Astrocyte (in vitro differentiated cells and primary cell): Measurements from ENCODE around the gene RAB40C. TPM values are rescaled to one million over a fixed set of nuclear protein-coding genes. Genes with fewer than 3 reads are reported as not detected.
A peak's percentile ranks its signal among the peaks of the same experiment; 100 is the strongest.

Source experiments
- DNase-seq: peaks from one replicate; pipeline ENCODE4 v3.0.0-alpha.2; 2010; ENCODE audit warnings: low read depth
- FAIRE-seq: peaks from 2 replicates; lab custom pipeline; 2011; peaks lifted over from hg19 to GRCh38; lab: Jason Lieb, UNC
- H2AFZ ChIP-seq: 2 replicates; pipeline ENCODE4 v1.6.0; 2012; ENCODE audit warnings: low read depth, low read length, inconsistent platforms
- H3K27ac ChIP-seq: 2 replicates; pipeline ENCODE4 v1.5.1; 2011; ENCODE audit warnings: low read depth, low read length, inconsistent platforms
- H3K27me3 ChIP-seq: 2 replicates; pipeline ENCODE4 v1.6.0; 2011; ENCODE audit warnings: low read length, inconsistent platforms; ENCODE audit not compliant: insufficient read depth
- H3K36me3 ChIP-seq: 2 replicates; pipeline ENCODE4 v1.5.1; 2011; ENCODE audit warnings: low read length, inconsistent platforms; ENCODE audit not compliant: insufficient read depth
- H3K4me1 ChIP-seq: 2 replicates; pipeline ENCODE4 v1.5.1; 2011; ENCODE audit warnings: low read length, inconsistent platforms; ENCODE audit not compliant: insufficient read depth
- H3K4me2 ChIP-seq: 2 replicates; pipeline ENCODE4 v1.6.0; 2012; ENCODE audit warnings: low read length, inconsistent platforms
- H3K4me3 ChIP-seq: 2 replicates; pipeline ENCODE4 v1.5.1; 2011; ENCODE audit warnings: low read depth, mild to moderate bottlenecking, low read length, inconsistent platforms; ENCODE audit not compliant: insufficient read depth
- H3K79me2 ChIP-seq: 2 replicates; pipeline ENCODE4 v1.6.0; 2012; ENCODE audit warnings: mild to moderate bottlenecking, low read length, inconsistent platforms; ENCODE audit not compliant: insufficient read depth
- H3K9ac ChIP-seq: 2 replicates; pipeline ENCODE4 v1.6.0; 2012; ENCODE audit warnings: mild to moderate bottlenecking, low read length, inconsistent platforms
- H3K9me3 ChIP-seq: 2 replicates; pipeline ENCODE4 v1.5.1; 2012; ENCODE audit warnings: low read depth, mild to moderate bottlenecking, low read length, inconsistent platforms; ENCODE audit not compliant: insufficient read depth
- H4K20me1 ChIP-seq: 2 replicates; pipeline ENCODE4 v1.6.0; 2012; ENCODE audit warnings: low read length, inconsistent platforms; ENCODE audit not compliant: insufficient read depth
- H3K27ac Mint-ChIP-seq: one replicate; pipeline ENCODE4 v1.8.0; 2021; ENCODE audit warnings: mild to moderate bottlenecking, mixed read lengths; ENCODE audit not compliant: unreplicated experiment
- H3K27me3 Mint-ChIP-seq: one replicate; pipeline ENCODE4 v1.8.0; 2021; ENCODE audit warnings: low read depth, mixed read lengths; ENCODE audit not compliant: unreplicated experiment
- H3K36me3 Mint-ChIP-seq: one replicate; pipeline ENCODE4 v1.8.0; 2021; ENCODE audit warnings: low read depth, mixed read lengths; ENCODE audit not compliant: unreplicated experiment
- H3K4me1 Mint-ChIP-seq: one replicate; pipeline ENCODE4 v1.8.0; 2021; ENCODE audit warnings: low read depth, mixed read lengths; ENCODE audit not compliant: unreplicated experiment
- H3K4me3 Mint-ChIP-seq: one replicate; pipeline ENCODE4 v1.8.0; 2021; ENCODE audit warnings: mild to moderate bottlenecking, moderate library complexity, mixed read lengths; ENCODE audit not compliant: unreplicated experiment
- H3K9me3 Mint-ChIP-seq: one replicate; pipeline ENCODE4 v1.8.0; 2021; ENCODE audit warnings: mild to moderate bottlenecking, mixed read lengths; ENCODE audit not compliant: unreplicated experiment
- EZH2 ChIP-seq: IDR thresholded peaks from 2 replicates; pipeline ENCODE4 v1.6.1; 2012; ENCODE audit warnings: mild to moderate bottlenecking, low read length, inconsistent platforms; ENCODE audit not compliant: insufficient read depth
- total RNA-seq: library from RNA; stranded (reverse); gene quantifications from 2 replicates; pipeline ENCODE4 v1.2.1, GENCODE V29; 2021
- TF ChIP-seq, protein P1 (sequence below): IDR thresholded peaks from 2 replicates; pipeline ENCODE4 v1.5.1; 2011; ENCODE audit warnings: low read depth, mild to moderate bottlenecking, inconsistent platforms, low read length, moderate library complexity; ENCODE audit not compliant: insufficient read depth

The RAB40C gene
- total RNA-seq, 1 donor from 2014 or later = 13.0 TPM

DNA sequence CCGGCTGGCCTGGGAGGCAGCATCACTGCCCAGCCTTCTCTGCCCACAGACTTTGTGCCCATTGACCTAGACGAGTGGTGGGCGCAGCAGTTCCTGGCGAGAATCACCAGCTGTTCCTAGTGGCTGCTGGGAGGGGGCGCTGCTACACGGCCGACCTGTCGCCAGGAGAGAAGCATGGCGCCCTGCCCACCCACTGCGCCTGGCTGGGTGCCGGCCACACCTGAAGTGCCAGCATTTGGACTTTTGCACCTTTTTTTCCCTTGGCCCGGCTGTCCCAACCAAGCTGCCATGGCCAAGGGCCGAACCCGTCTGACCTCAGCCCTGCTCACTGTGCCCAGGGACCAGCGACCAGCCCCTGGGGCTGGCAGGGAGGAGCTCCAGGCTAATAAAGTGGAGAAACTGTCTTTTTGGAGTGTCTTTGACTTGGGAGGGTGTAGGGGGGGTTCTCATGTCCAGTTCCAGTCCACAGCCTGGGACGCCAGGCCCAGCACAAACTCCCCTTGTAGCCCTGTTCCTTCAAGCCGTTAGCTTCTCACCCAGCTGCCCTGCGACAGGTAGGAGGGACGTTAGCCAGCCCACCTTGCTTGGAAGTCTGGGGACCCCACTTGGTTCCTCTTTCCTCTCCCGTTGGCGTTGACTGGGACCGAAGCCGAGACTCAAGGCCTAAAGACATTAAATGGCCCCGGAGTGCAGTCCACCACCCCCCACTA is 58.4 kb downstream of the RAB40C start:
- no peak for DNase-seq
- Histone ChIP-seq H3K9me3 (no peaks in the 10 kb centered on the region), H2AFZ (peak overlapping the region; percentile 80), H3K4me1 (peaks cover 15% of the 10 kb centered on the region), H3K27me3 (no peaks in the 10 kb centered on the region), H3K27ac (peak overlapping the region; percentile 81), H3K36me3 (no peaks in the 10 kb centered on the region), H3K4me2 (peak overlapping the region; percentile 91), H4K20me1 (no peaks in the 10 kb centered on the region), H3K4me3 (peak overlapping the region; percentile 62), H3K79me2 (peaks cover 16% of the 10 kb centered on the region), H3K9ac (peak overlapping the region; percentile 84)
- Mint-ChIP-seq H3K27ac (peak overlapping the region; percentile 62), H3K36me3 (no peaks in the 10 kb centered on the region), H3K4me3 (peak overlapping the region; percentile 87), H3K9me3 (no peaks in the 10 kb centered on the region), H3K4me1 (no peaks in the 10 kb centered on the region), H3K27me3 (no peaks in the 10 kb centered on the region)
- TF ChIP-seq EZH2 = no peak
- TF ChIP-seq, protein P1, sequence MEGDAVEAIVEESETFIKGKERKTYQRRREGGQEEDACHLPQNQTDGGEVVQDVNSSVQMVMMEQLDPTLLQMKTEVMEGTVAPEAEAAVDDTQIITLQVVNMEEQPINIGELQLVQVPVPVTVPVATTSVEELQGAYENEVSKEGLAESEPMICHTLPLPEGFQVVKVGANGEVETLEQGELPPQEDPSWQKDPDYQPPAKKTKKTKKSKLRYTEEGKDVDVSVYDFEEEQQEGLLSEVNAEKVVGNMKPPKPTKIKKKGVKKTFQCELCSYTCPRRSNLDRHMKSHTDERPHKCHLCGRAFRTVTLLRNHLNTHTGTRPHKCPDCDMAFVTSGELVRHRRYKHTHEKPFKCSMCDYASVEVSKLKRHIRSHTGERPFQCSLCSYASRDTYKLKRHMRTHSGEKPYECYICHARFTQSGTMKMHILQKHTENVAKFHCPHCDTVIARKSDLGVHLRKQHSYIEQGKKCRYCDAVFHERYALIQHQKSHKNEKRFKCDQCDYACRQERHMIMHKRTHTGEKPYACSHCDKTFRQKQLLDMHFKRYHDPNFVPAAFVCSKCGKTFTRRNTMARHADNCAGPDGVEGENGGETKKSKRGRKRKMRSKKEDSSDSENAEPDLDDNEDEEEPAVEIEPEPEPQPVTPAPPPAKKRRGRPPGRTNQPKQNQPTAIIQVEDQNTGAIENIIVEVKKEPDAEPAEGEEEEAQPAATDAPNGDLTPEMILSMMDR = peak; percentile 8
- FAIRE-seq = no peak

DNA sequence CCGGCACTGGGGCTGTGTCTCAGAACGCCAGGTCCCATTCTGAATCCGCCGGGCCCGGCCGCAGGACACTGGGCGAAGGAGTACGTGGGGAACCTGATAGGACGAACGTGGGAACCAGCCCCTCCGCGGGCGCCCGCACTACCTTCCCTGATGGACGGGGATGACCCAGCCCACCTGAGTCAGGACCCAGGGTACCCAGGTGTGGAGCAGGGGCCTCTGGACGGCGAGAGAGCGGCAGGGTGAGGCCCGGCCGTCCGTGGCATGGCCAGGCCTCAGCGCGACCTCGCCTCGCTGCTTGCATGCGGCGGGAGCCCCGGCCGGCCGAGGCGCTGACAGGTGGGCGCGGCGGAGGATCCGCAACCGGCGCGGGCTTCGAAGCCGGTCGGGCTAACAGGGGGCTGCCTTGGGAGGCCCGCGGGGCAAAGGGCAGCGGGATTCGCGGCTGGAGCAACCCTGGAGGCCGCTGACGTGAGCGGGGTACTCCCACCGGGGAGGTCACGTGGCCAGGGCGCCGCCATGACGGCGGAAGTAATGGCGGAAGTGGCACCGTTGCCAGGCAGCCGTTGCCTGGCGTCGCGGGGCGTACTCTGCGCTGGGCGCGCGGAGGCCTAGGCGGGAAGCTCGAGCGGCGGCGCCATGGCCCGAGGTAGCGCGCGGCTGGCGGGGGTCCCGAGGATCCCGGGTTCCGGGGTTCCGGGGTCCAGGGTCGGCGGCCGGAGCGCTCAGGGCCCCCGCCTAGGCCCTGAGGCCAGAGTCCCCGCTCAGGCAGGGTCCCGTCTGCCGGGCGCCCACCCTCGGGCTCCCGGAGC is 59.1 kb downstream of the RAB40C start, which contains the start of gene WDR90:
Gene WDR90 (plus strand): TSS at position 585 of the 809 bp plus-strand sequence. CDS start 52 bp downstream, at position 637.
- Histone ChIP-seq H3K79me2 (peaks cover 16% of the 10 kb centered on the region), H3K36me3 (no peaks in the 10 kb centered on the region), H4K20me1 (no peaks in the 10 kb centered on the region), H3K27ac (peak within 1 kb of the TSS; percentile 81), H3K4me2 (peak within 1 kb of the TSS; percentile 91), H2AFZ (peak within 1 kb of the TSS; percentile 80), H3K4me1 (peaks cover 15% of the 10 kb centered on the region), H3K9me3 (no peaks in the 10 kb centered on the region), H3K9ac (peak within 1 kb of the TSS; percentile 84), H3K27me3 (no peaks in the 10 kb centered on the region), H3K4me3 (peak within 1 kb of the TSS; percentile 62)
- peak; percentile 81 for DNase-seq
- H3K4me3 Mint-ChIP-seq = peak within 1 kb of the TSS; percentile 87
- peaks cover 3% of the 10 kb centered on the region for H3K36me3 Mint-ChIP-seq
- no peaks in the 10 kb centered on the region for H3K9me3 Mint-ChIP-seq
- peak within 1 kb of the TSS; percentile 62 for H3K27ac Mint-ChIP-seq
- no peak for TF ChIP-seq EZH2
- TF ChIP-seq, protein P1 = no peak
- H3K4me1 Mint-ChIP-seq = no peaks in the 10 kb centered on the region
- no peak for FAIRE-seq
- H3K27me3 Mint-ChIP-seq = no peaks in the 10 kb centered on the region
